Thoracic aorta endothelial cell (primary cell): ENCODE data around the gene ERCC5. TPM values are rescaled to one million over a fixed set of nuclear protein-coding genes. Genes with fewer than 3 reads are reported as not detected.

Experiments used
- total RNA-seq: library from RNA; depleted of rRNA; stranded (reverse); fragments of >200 nt; gene quantifications from 2 replicates; pipeline ENCODE4 v1.2.3, GENCODE V29; 2012

ERCC5 gene
- 57.6 and 65.0 TPM in 2 replicates for total RNA-seq

GRCh38 chr13:102845630-102846260 lies at the start of gene ERCC5:
TSS of gene ERCC5 (plus strand) at chr13:102846032. CDS start at chr13:102846267, 235 bp downstream.

GRCh38 chr13:102798581-102799425 lies 47.0 kb upstream of the ERCC5 start, which contains the start of the genes BIVM and POGLUT2:
TSS of gene BIVM (plus strand) at chr13:102799119. CDS start at chr13:102807268, 8,149 bp downstream.
TSS of gene POGLUT2 (minus strand) at chr13:102798976. CDS start at chr13:102798670, 306 bp downstream.

Other genes with a start within 250 kb of the ERCC5 start
- gene TPP2, start 249.0 kb upstream of the ERCC5 start, total RNA-seq, result 95.3 and 95.5 TPM in 2 replicates
- gene METTL21C, start 151.0 kb upstream of the ERCC5 start, total RNA-seq, result not detected in 2 replicates
- gene TEX30, start 72.2 kb upstream of the ERCC5 start, total RNA-seq, result 36.4 and 37.2 TPM in 2 replicates
- gene POGLUT2, start 47.1 kb upstream of the ERCC5 start, total RNA-seq, result 20.9 and 24.3 TPM in 2 replicates
- 22.7 and 30.4 TPM in 2 replicates for gene BIVM, start 46.9 kb upstream of the ERCC5 start, total RNA-seq
- not detected in 2 replicates for gene SLC10A2, start 220.4 kb downstream of the ERCC5 start, total RNA-seq